Stimulated activated CD4-positive, alpha-beta T cell treated with anti-CD3 and anti-CD28 coated beads, Interleukin-1b, Interleukin-23, amount 100 ng/mL, for 24 hours (primary cell): ENCODE data around the gene ALDH1A2.
A peak's percentile ranks its signal among the peaks of the same experiment; 100 is the strongest.
"Not testable (repeated sequence)": the region's sequence is repeated elsewhere in the genome, so short reads cannot be mapped to it uniquely, and the experiment has no call there.

Experiments
- DNase-seq, 4 experiments: peaks; one replicate each; pipeline ENCODE4 v3.0.0-alpha.2; 2020; ENCODE audit warnings: low read depth in 4 of 4, low spot score in 1 of 4

Gene ALDH1A2

GRCh38 chr15:58043192-58043903, 22.2 kb downstream of the ALDH1A2 start:
- DNase-seq, result peak in 1 of 4 experiments; percentile 17

DNA sequence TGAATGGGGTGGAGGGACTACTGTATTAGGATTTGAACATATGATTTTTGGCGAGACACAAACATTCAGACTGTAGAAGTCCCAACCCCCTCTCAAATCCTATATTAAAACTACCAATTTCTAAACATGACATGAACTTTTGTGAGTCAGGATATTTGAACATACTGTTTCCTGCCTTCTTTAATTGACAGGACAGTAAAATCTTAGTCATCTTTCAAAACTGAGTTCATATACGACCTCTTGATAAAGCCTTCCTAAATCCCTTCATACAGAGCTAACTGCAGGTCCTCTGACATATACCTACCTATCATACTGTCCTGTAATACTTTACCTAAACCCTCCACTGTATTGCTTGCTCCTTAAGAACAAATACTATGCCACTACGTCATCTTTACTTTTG, 23.5 kb downstream of the ALDH1A2 start:
- DNase-seq, result no peak

DNA sequence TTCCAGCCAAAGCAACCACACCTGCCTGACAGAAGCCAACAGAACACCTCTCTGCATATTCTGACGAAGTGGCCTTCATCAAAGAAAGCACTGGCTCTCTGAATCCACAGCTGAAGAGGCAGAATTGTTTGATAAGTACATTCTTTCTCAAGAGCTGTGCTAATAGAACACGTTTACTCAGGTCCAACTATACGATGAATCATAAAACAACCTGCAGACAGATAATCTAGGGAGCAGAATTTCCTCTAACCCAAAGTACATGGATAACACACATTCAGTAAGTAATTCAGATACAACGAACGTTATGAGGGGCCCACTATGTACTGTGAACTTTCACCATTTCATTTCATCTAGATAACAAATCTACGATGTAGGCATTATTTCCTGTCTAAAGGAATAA, 25.4 kb downstream of the ALDH1A2 start:
- DNase-seq, result no peak

GRCh38 chr15:58039079-58040035, 26.2 kb downstream of the ALDH1A2 start:
- no peak for DNase-seq

DNA sequence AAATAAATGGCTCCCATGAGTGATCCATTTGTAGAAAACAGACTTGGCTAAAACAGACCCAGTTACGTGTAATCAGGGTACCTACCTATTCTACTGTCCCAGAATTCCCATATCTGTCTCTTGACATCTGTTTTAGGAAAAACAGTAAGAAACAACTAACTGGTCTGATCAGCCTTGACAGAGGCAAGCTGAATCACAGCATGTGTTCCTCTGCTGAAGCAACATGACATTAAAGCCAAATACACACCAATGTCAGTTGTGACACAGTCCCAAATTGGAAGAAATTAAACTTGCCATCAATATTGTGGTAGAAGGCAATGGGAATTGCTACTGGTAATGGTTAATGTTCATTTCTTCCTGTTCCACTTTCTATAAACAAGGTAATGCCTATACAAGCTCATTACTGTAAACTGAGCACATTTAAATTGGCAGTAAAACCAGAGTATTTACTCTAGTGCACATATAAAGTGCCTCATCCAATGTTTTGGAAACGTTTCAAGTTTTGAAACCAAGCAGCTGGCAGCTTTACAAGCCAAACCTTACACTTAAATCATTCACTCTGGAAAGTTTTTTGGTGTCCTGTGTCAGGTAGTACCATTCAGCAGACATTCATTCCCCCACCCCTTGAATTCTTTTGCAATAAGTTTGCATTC, 27.0 kb downstream of the ALDH1A2 start:
- no peak for DNase-seq

GRCh38 chr15:58037723-58038301, 27.7 kb downstream of the ALDH1A2 start:
- DNase-seq, result no peak

DNA sequence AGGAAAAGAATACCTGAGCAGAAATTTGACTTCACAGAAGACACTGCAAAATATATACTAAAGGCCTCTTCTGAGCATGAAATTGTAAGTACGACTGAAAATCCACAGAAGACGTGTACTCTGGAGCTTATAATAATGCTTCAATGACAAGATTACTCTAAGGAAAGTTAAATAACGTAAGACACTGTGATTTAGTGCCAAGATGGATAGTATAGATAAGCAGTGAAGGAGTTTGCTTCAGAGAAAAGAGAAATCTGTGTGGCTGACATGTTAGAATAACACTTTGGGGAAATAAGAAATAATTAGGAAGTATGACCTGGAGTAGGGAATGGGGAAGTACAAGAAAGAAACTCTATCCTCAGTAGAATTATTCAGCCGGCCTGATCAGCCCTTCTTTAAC, 28.9 kb downstream of the ALDH1A2 start:
- no peak for DNase-seq

GRCh38 chr15:58028392-58028791, 37.1 kb downstream of the ALDH1A2 start:
- DNase-seq, result not testable (repeated sequence)

- DNase-seq, result no peak
Measured at GRCh38 chr15:58026552-58026951, 39.0 kb downstream of the ALDH1A2 start.

DNA sequence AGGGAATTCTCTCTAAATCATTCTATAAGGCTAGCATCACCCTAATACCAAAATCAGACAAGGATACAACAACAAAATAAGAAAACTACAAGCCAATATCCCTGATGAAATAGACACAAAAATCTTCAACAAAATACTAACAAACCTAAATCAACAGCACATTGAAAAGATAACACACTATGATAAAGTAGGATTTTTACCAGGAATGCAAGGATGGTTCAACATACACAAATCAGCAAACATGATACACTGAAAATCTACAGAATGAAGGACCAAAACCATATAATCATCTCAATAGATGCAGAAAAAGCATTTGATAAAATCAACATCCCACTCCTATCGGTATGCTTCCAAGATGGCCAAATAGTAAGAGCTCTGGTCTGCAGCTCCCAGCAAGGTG, 39.5 kb downstream of the ALDH1A2 start:
- DNase-seq, result no peak

GRCh38 chr15:58021332-58022230, 43.9 kb downstream of the ALDH1A2 start:
- DNase-seq, result no peak

DNA sequence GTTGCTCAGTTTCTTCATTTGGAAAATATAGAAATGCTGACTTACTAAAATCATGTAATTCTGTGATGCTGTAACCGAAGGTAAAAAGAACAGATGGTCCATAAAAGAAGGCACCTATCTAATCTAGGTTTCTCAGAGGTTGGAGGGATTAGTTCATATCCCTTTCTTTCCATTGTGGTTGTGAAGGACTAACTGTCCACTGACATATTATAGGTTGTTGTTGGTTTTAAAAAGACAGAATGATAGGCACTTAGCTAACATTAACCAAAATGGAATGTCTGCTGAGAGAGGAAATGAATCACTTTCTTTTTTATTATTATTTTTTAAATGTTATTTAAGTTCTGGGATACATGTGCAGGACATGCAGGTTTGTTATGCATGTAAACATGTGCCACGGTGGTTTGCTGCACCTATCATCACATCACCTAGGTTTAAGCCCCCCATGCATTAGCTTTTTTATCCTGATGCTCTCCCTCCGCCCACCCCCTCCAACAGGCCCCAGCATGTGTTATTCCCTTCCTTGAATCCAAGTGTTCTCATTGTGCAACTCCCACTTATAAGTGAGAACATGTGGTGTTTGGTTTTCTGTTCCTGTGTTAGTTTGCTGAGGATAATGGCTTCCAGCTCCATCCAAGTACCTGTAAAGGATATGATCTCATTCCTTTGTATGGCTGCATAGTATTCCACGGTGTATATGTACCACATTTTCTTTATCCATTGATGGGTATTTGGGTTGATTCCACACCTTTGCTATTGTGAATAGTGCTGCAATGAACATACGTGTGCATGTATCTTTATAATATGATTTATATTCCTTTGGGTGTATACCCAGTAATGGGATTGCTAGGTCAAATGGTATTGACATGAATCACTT, 45.8 kb downstream of the ALDH1A2 start:
- DNase-seq, result no peak

DNA sequence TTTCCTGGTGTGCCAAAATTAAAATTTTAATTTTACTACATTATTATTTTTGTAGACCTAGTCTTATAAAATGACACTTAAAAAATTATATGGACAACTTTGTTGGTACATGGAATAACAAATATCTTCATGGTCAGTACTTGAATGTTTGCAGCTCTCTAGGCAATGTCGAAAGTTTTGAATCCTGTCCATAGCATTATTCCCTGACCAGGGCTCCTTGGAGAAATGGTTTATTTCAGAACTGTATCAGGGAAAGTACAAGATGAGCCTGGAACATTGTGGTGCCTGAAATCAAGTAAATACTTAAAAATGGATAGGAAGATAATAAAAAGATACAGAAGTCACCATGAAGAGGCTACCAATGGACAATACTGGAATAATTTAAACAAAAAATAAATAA, 47.6 kb downstream of the ALDH1A2 start:
- no peak for DNase-seq

- no peak for DNase-seq
Measured at GRCh38 chr15:58016581-58017175, 48.8 kb downstream of the ALDH1A2 start.

DNA sequence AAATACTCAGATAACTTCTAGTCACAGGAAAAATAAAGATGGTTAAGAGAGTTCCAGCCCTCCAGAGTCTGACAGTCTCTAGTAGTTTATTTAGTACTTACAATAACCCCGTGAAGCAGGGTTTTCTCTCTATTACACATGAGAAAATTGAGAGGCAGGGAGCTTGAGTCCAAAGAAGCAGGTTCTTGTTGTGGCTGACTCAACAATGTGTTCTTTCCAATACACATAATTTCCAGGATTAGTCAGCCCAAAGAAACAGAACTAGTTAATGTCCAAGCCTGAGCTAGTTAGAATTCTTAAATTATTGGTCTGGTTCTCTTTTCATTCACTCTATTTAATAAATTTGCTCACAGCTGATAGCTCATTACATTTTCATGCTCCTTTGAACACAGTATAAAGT, 49.9 kb downstream of the ALDH1A2 start:
- DNase-seq, result no peak

DNA sequence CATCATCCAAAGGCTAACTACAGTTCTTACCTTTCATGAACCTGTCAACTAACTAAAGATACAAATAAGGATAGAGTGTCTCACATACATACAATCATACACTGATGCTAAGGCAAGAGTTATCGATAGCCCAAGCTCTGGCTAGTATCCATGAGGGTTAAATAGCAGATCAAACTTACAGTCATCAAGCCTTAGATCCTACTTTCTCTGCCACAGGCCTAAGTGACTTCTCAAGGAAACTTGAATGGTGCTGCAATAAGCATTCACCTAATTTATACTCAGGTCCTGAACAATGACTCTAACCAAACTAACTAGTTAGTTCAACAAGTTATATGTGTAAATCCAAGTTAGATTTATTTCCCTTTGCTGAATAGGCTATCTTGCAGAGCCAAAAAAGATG, 51.0 kb downstream of the ALDH1A2 start:
- no peak for DNase-seq

DNA sequence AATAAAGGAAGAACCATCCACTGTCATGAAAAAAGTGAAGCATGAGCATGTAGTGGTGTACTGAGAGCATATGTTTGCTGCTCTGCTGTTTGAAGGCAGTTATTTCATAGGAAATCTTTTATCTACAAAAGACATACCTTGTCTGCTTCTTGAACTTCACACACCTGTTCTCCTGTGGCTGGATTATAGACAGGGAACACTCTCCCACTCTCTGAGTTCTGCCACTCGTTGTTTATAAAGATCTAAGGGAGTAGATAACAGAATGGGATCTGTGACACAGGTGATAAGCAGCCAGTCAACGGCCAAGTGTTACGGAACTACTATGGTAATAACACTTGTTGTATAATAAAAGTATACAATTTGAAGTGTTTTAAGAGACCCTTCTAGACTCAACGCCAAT, 51.5 kb downstream of the ALDH1A2 start:
- DNase-seq, result no peak

GRCh38 chr15:58010983-58011382, 54.5 kb downstream of the ALDH1A2 start:
- DNase-seq, result no peak

DNA sequence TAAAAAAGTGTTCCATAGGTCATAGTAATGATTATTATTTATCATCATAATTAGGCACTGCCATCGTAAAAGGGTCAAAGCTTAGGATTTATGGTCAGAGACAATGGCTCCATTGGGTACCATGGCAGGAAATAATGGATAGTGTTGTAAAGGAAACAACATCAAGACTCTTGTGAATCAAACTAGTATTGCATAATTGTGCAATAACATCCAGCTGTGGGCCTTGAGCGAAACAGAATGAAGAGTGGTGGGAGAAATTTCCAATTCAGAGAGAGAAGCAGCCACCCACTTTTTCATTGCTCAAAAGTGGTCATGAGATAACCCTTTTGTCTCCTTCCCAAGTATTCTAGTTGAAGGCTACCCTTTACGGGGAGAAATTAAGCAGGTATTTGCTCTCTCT, 61.7 kb downstream of the ALDH1A2 start:
- DNase-seq, result no peak
